GM06990 (cell line): ENCODE data around the gene STOX2.
"Not testable (repeated sequence)": the region's sequence is repeated elsewhere in the genome, so short reads cannot be mapped to it uniquely, and the experiment has no call there.

ENCODE experiments used
- DNase-seq: peaks from one replicate; pipeline ENCODE4 v3.0.0-alpha.2; 2011; ENCODE audit not compliant: insufficient read length; ENCODE audit errors: extremely low read depth
- H3K27me3 ChIP-seq: replicated peaks from 2 replicates; pipeline ENCODE4 v1.6.0; 2011; ENCODE audit warnings: low read length; ENCODE audit not compliant: control insufficient read depth, insufficient read depth
- H3K36me3 ChIP-seq: 2 replicates; pipeline ENCODE4 v1.5.1; 2011; ENCODE audit warnings: low read length; ENCODE audit not compliant: control insufficient read depth, insufficient read depth
- H3K4me3 ChIP-seq: replicated peaks from 2 replicates; pipeline ENCODE4 v1.5.1; 2011; ENCODE audit warnings: low read depth, mild to moderate bottlenecking, control low read depth, low read length
- CTCF ChIP-seq: IDR thresholded peaks from 2 replicates; pipeline ENCODE4 v1.5.1; 2011; ENCODE audit warnings: low read length, control low read depth, mild to moderate bottlenecking, inconsistent platforms; ENCODE audit not compliant: insufficient read depth, poor library complexity, severe bottlenecking

STOX2 gene

GRCh38 chr4:184030764-184031163 lies 125.7 kb downstream of the STOX2 start:
- TF ChIP-seq CTCF = no peak
- no peak overlapping the region for H3K4me3 ChIP-seq
- DNase-seq = no peak

GRCh38 chr4:184032091-184032490 lies 127.0 kb downstream of the STOX2 start:
- DNase-seq = no peak
- Histone ChIP-seq H3K4me3 (no peak overlapping the region), H3K27me3 (no peaks in the 10 kb centered on the region), H3K36me3 (no peaks in the 10 kb centered on the region)
- no peak for TF ChIP-seq CTCF

More at GRCh38 chr4:184030764-184031163, 125.7 kb downstream of the STOX2 start:
- Histone ChIP-seq H3K27me3 (no peaks in the 10 kb centered on the region), H3K36me3 (no peaks in the 10 kb centered on the region)

GRCh38 chr4:184039963-184040383 lies 134.9 kb downstream of the STOX2 start:
- Histone ChIP-seq H3K36me3 (no peaks in the 10 kb centered on the region), H3K4me3 (no peak overlapping the region), H3K27me3 (no peaks in the 10 kb centered on the region; the same call in 1 of the 2 replicates)
- DNase-seq = no peak
- no peak for TF ChIP-seq CTCF

GRCh38 chr4:184041156-184041555 lies 136.0 kb downstream of the STOX2 start:
- no peak for TF ChIP-seq CTCF
- H3K4me3 ChIP-seq = no peak overlapping the region
- no peaks in the 10 kb centered on the region; the same call in 1 of the 2 replicates for H3K27me3 ChIP-seq
- DNase-seq = no peak
- no peaks in the 10 kb centered on the region for H3K36me3 ChIP-seq

GRCh38 chr4:184046148-184046547 lies 141.0 kb downstream of the STOX2 start:
- no peak for TF ChIP-seq CTCF
- no peak overlapping the region for H3K4me3 ChIP-seq

GRCh38 chr4:184051262-184051661 lies 146.2 kb downstream of the STOX2 start:
- not testable (repeated sequence) for H3K36me3 ChIP-seq, H3K4me3 ChIP-seq, DNase-seq, H3K27me3 ChIP-seq

More at GRCh38 chr4:184046148-184046547, 141.0 kb downstream of the STOX2 start:
- DNase-seq = no peak
- Histone ChIP-seq H3K27me3 (no peaks in the 10 kb centered on the region), H3K36me3 (no peaks in the 10 kb centered on the region)
